GM18858 (cell line): ENCODE data around the gene SDF4.

Experiments used
- ATAC-seq: cut with Tn5 transposase; IDR thresholded peaks from one replicate; pipeline ENCODE4 v1.9.1; 2021; ENCODE audit not compliant: unreplicated experiment

The SDF4 gene

DNA sequence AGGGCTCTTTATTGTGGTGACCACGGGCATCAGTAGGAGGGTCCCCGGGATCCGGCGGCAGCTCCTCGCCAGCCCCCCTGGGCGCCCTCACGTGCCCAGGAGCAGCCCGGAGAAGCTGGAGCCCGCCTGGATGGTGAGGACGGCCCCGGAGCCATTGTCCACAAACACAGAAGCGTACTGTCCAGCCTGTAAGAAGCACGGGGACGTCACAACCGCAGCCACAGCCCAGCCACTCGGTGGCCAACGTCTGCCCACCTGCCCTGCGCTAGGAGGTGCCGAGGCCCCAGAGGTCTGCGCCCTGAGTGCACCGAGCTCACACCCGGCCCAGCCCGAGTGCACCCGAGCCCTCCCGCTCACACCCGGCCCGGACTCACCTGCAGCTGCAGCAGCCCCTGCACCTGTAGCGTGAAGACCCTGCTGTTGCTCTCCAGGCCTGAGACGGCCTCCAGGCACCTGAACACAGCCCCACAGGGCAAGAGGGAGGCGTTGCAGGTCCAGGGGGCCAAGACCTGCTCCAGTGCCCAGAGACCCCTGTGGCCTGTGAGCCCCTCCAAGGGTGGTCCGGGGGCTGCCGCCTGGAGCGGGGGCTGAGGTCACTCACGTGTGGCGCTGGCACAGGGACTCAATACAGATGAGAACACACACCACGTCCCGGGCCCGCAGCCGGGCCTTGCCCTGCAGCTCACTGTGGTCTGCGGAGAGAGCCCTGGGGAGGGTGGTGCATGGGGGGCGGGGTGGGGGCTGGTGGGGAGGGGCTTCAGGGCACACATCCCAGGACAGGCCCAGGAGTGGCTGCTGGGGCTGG lies 10.9 kb upstream of the SDF4 start:
- ATAC-seq: no peak

DNA sequence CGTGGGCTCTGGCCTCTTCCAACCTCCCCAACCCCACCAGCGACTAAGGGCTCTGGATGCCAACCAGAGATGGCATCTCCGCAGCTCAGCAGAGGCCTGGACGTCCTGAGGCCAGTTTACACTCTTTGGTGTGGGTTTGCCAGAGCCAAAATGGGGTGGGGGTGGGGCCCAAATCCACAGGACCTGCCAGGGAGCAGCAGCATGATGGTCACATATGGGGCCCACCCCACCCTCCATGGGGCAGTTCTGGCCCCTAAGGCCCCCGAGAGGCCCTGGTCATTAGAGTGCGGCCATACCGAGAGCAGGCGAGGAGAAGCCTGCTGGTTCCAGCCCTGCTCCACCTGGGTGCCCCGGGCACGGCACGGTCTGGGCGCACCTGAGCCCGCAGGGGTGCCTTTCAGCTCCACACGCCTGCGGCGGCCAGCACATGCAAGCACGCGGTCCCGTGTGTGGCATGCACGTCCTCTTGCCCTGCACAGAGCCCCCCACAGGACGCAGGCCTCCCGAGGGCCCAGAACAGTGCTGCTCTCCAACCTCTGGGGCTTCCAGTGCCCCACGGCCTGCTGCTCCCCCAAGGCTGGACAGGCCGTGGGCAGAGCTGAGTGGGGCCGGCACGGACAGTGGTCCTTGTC lies 9.9 kb upstream of the SDF4 start:
- ATAC-seq: no peak

DNA sequence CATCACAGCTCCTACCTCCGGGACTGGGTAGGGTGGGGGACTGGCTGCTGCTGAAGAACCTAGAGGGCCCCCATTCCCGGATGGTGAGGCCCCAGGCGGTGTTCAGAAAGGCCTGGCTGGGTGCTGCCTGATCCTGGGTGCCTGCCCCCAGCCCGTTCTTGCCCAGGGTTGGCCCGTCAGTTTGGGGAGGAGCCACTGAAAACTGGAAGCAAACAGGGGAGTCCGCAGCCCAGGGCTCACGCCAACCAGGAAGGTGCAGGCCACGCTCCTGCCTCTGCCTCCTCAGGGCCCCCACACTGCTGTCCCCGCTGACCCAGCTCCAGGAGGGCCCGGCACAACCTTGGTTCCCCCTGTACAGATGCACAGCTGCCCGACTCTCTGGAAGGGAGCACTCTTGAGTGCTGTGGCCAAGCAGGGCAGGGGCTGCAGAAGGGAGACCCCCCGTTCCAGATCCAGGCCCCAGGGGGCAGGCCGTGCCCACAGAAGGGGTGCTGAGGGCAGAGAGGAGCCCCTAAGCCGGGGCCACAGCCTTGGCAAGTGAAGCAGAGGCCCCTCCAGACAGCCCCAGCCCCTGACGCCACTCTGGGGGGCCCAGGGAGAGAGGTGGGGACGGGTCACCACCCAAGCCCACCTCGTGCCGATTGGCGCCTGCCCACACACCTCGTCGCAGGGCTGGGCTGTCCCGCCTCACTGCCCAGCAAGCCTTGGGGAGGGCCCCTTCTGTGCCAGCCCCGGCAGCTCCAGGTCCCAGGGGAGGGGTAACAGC lies 9.2 kb upstream of the SDF4 start:
- ATAC-seq: no peak

DNA sequence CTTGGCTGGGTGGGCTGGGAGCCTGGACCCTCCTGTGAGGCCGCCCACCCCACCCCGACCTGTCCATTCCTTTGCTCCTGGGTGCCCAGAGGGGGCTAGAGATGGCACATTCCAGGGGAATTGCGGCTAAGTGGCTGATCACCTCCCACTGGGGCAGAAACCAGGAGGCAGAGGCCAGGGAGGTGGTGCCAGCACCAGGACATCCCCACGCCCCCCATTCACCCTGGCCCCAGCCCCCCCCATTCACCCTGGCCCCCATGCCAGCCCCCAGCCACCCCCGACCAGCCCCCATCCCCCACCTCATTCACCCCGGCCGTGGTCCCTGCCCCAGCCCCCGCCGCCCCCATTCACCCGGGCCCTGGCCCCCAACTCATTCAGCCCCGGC lies 8.5 kb upstream of the SDF4 start:
- ATAC-seq: no peak

DNA sequence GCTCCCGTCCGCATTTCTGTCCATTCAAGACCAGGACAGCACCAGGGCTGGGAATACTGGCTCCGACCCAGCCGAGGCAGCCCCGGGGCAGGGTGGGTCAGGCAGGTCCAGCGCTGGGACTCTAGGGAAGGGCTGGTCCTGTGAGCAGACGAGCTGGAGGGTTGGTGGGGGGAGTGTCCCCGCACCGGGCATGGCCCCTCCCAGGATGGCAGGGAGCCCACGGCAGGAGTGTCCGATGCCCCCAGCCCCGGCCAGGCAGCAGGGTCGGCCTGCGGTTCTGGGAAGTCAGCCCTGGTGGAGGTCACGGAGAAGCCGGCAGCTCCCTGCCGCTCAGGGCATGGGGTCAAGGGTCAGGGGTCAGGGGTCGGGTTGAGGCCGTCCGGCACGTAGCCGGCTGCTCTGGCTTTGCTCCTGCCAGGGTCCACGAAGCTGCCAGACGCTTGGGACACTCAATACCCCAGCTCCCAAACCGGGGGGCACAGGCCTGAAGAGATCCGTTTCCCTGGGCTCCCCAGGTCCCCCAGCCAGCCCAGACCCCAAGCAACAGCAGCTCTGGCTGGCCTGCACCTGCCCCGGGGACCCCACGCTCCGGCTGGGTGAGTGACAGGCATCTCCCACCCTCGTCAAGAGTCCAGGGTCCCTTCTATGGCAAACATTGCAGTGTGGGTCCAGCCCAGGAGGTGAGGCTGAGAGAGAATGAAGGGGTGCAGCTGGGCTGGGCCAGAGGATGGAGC lies 8.0 kb upstream of the SDF4 start:
- ATAC-seq: no peak

DNA sequence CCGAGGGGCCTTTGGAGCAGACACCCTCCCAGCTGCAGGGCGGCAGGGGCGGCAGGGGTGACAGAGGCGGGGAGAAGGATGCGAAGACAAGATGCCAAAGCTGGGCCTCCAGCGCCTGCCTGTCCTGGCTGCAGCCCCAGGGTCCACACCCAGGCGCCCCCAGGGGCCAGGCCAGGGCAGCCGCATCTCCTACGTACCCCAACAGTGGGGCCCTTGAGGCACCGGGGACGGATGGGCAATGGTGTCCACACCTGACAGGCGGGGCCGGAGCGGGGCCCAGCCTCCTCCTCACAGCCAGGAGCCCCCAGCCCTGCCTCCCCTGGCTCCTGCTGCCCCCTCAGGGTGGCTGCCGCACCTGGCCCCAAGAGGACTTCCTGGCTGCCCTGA lies 7.4 kb upstream of the SDF4 start:
- no peak for ATAC-seq

DNA sequence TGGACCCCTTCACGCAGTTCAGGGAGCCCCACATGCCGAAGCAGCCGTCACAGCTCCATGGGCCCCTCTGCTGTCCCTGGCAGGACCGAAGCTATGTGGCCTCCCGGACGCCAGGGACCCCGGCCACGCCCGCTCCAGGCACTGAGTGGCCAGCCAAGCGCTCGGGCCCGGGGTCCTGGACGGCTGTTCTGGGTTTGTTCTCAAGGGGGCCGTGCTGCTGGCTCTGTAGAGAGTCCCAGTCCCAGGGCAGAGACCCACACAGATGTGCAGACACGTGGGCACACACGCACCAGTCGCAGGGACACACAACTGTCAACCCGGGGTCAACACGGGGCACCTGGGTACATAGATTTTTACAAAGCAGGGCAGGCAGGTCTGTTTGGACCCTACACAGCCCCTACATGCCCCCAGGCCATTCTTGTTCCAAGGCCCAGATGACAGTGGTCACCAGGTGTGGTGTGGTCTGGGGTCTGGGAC lies 6.9 kb upstream of the SDF4 start:
- no peak for ATAC-seq

DNA sequence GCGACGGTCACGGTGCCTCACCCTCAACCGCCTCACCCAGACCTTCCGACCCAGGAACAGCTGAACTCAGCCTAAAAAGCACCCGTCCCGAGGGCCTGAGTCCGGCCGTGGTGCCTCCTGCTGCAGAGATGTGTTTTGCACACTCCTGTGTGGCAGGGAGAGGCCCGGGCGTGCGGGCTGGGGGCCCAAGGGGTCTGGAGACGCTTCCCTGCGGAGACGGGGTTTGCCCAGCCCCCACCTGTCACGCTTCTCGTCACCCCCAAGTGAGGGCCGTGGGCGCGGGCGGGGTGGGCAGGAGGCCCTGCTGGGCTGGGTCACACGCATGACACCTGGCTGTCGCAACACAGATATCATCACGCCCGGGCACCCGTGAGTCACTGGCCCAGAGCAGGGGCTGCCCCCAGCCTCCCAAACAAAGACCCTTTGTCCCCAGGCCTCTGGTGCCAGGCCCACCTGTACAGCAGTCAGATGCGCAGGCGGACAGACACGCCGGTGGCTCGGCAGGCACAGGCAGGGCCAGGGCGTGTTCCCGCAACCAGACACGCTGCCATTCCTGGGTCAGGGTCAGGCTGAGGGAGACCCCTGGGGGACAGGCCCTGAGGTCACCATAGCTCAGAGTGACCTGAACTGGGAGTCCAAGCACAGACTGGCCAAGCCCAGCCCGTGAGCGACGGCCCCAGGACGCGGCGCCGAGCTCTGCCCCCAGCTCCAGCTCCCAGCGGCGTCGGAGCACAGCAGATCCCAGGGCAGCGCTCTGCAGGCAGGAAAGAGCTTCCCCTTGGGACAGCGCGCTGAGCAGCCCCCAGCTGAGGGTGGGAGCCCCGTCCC lies 6.3 kb upstream of the SDF4 start:
- ATAC-seq: no peak

DNA sequence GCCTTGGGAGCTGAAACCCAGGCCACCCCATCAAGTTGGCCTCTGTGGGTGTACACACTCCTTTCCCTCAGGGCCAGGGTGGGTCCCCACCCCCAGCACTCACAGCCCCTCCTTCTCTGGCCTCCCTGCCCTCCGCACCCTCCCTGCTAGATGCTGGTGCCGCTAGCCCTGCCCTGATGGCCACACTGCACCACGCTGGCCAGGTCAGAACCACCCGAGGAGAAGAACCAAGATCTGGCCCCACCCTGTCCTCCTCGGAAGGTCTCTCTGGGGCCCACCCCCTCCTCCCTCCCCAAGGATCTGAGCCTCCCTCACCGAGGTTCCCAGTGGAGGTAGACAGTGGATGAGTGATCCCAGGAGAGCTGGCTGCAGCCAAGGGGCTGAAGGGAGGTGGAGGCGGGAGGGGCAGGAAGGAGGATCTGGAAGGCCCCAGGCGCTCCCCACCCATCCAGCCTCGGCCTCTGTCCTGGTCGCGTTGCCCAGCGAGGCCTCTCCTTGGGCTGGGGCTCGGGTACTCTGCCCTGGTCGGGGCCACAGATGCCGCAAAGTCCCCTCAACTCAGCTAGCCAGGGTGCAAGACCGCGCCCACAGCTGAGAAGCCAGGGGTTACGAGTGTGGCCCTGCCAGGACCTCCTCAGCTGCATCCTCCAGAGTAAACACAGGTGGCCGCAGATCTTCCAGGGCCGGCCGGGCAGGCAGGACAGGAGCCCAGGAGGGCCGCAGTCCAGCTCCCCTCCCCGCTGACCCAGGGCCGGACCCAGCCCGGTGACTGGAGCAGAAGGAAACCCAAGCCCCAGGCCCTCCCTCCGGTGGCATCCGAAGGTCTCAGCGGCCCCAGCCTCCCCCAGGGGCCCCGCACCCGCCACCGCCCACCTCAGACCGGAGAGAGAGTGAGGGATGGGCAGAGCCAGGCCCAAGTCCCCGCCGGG lies 5.4 kb upstream of the SDF4 start:
- no peak for ATAC-seq

DNA sequence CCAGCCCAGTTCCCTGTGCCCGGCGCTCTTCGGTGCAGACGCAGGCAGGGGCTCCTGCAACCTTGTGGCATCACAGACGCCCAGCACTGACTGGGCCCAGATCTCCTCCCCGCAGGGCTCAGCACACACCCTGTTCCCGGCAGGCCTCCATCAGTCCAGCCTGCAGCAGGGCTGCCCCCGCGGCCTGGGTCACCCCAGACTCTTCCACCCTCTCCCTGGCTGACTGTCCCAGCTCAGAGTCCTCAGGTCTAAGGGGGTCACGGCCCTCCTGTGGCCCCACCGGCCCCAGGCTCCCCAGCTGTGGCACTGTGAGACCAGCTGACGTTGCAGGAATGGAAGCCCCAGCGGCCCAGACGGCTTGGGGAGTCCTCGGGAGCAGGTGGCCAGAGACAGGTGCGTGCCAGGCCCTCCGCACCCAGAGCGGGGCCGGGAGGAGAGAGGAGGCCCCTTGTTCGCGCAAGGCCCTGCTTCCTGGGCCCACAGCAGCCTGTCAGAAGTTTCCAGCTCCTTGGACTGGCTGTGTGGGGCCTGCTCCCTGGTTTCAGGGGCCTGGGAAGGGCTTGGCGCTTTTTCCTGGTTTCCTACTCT lies 4.5 kb upstream of the SDF4 start:
- no peak for ATAC-seq

DNA sequence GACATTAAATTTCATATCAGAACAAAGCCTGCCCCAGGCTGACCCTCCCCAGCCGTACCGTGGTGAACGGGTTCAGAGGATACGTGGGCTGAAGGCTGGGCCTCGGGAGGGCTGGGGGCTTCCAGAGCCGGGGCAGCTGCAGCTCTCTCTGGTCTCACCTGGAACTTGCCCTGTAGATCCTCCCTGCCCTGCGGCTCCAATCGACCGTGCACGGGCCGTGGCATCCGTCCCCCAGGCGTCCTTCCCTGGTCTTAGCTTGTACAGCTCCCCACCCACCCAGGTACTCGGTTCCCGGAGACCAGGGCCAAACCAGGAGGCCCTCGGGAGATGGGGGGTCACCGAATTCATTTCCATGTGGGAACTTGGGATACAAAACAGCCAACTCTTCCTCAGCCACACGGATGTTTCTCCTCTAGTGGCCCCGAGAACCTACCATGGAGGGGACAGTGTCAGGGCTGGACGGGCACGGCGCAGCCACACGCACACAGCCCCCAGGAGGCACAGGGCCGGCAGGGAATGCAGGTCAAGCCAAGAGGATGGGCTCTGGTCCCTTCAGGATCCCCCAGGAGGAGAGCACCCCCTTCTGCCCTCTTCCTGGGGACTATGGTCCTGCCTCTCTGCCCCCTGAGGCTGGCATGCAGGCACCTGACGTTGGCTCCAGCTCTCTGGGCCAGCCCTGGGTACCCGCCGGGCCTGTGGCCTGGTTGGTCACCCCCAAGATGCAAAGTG lies 3.4 kb upstream of the SDF4 start:
- no peak for ATAC-seq

DNA sequence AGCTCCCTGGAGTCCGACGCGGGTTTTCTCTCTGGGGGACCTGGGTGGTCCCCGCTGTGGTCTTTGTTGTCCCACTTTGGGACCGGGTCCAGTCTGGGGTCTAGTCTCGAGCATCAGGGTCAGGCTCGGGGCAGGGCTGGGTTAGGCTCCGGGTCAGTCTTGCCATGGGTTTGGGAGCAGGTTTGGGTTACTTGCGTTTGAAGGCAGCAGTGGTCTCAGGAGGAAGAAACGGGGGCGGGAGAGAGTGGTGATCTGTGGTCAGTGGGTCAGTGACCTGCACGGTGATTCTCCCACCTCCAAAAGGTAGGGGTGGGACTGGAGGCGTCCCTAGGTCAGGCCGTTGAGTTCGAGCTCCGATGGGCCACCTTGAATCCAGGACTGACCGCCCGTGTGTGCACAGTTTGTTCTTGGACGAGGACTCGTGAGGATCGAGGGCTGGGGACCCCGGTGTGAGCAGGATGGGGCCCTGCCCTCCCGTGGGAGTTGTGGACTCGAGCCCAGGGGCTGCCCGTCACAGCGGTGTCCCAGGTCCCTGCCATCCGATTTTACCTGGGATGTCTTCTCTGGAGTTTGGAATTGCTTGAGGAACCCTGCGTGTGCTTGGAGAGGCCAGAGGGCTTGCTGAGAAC lies 2.5 kb upstream of the SDF4 start:
- ATAC-seq: no peak

DNA sequence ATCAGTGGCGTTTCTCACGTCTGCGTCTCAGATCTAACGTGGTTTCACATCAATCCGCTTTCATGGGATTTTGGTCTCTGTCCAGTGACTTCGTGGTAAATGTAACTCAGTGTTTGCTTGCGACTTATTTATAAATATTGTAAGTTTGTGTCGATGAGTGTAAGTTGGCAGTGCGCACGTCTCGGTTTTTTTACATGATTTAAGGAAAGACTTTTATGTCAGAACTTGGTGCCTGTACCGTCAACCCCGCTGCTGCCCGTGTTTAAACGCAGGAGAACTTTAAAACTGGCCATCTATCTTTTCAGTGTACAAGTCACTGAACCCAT lies 1.7 kb upstream of the SDF4 start:
- ATAC-seq: no peak

DNA sequence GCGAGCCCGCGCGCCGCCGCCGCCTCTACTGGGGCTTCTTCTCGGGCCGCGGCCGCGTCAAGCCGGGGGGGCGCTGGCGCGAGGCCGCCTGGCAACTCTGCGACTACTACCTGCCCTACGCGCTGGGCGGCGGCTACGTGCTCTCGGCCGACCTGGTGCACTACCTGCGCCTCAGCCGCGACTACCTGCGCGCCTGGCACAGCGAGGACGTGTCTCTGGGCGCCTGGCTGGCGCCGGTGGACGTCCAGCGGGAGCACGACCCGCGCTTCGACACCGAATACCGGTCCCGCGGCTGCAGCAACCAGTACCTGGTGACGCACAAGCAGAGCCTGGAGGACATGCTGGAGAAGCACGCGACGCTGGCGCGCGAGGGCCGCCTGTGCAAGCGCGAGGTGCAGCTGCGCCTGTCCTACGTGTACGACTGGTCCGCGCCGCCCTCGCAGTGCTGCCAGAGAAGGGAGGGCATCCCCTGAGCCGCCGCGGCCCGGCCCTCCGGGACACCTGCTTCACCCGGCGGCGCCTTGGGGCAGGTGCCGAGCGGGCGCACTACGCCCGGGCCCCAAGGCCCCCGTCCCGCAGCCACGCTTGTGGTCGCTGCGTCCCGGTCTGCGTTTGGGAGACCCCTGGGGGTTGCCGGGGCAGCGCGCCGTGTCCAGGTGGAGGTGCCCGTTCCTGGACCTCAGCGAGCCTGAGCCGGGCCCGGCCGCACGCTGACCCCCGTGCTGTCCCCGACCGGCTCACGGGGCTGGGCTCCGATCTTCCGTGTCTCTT lies 1.2 kb upstream of the SDF4 start:
- ATAC-seq: no peak

DNA sequence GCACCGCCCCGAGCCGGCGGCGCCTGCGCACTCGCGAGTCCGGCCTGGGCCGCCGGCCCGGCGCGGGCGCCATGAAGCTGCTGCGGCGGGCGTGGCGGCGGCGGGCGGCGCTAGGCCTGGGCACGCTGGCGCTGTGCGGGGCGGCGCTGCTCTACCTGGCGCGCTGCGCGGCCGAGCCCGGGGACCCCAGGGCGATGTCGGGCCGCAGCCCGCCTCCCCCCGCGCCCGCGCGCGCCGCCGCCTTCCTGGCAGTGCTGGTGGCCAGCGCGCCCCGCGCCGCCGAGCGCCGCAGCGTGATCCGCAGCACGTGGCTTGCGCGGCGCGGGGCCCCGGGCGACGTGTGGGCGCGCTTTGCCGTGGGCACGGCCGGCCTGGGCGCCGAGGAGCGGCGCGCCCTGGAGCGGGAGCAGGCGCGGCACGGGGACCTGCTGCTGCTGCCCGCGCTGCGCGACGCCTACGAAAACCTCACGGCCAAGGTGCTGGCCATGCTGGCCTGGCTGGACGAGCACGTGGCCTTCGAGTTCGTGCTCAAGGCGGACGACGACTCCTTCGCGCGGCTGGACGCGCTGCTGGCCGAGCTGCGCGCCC lies 501 bp upstream of the SDF4 start, which contains the start of gene B3GALT6:
TSS of gene B3GALT6 (plus strand) at position 30 of the 588 bp plus-strand sequence. CDS start at position 72, 42 bp downstream.
- ATAC-seq: peak; percentile 19

DNA sequence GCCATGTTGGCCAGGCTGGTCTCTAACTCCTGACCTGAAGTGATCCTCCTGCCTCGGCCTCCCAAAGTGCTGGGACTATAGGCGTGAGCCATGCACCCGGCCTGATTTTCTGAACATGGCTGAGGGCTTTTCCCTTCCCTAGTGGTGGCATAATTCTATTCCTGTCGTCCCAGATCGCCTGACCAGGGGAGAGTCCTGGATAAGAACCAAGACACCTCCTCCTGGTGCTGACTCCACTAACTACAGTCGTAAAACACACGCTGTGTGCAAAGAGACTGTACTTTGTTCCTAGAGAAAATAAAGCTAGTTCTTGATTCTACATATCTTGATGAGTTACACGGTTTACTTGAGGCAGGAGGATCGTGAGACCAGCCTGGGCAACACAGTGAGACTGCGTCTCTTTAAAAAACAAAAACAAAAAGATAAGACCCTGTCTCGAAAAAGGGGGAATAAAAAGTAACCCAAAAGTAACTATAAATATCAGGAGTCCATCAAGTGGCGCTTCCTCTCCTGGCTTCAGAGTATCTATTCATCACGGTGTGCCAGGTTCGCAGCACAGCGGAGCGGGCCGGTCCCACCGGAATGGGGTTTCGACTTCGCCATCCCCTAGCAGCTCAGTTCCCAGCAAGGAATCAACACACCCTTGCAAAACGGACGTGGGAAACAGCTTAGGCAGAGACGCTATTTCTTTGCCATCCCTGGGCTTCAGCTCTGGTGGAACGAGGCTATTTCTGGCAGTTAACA lies 973 bp downstream of the SDF4 start:
- no peak for ATAC-seq
